Activated naive CD4-positive, alpha-beta T cell treated with anti-CD3 and anti-CD28 coated beads, Interleukin-2, amount 50 U/mL, for 72 hours (primary cell): ENCODE data around the gene MACROD2. TPM values are rescaled to one million over a fixed set of nuclear protein-coding genes. Genes with fewer than 3 reads are reported as not detected.
"Not testable (repeated sequence)": the region's sequence is repeated elsewhere in the genome, so short reads cannot be mapped to it uniquely, and the experiment has no call there.

Experiments
- ATAC-seq, 2 donors: fragments of 150-1000 bp; cut with Tn5 transposase; 2 replicates each; pipeline ENCODE4 v1.10.0; 2021; ENCODE audit warnings: mild to moderate bottlenecking in 2 of 2, moderate library complexity in 2 of 2
- DNase-seq, 2 donors: peaks; one replicate each; pipeline ENCODE4 v3.0.0; 2021 to 2022; ENCODE audit warnings: low spot score in 2 of 2
- H3K27ac Mint-ChIP-seq, 2 donors: one replicate each; pipeline ENCODE4 v1.8.0; 2022; ENCODE audit warnings: mild to moderate bottlenecking in 2 of 2, mixed read lengths in 2 of 2
- H3K36me3 Mint-ChIP-seq, 2 donors: one replicate each; pipeline ENCODE4 v1.8.0; 2022; ENCODE audit warnings: mixed read lengths in 2 of 2
- H3K9me3 Mint-ChIP-seq, 2 donors: one replicate each; pipeline ENCODE4 v1.8.0; 2022; ENCODE audit warnings: mixed read lengths in 2 of 2
- total RNA-seq, 2 donors: library from RNA; stranded (reverse); gene quantifications; one replicate each; pipeline ENCODE4 v1.2.3, GENCODE V29; 2022

The MACROD2 gene
- total RNA-seq, 2 donors from 2014 or later: not detected

DNA sequence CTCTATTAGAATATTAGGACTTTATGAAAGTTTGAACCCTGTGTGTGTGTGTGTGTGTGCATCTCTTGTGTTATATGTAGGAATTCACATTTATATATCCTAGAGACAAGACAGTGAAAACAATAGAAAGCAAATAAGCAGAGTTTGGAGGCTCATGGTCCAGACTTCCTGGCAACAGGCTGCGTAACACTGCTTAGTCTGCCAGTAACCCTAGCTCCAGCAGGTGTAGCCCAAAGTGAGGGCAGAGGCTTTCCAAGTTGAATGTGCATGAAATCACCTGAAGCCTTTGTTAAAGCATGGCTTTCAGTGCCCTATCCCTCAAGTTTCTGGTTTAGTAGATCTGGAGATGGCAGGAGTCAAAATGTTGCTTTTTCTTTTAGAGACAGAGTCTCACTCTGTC lies 2008.0 kb downstream of the MACROD2 start:
- H3K9me3 Mint-ChIP-seq: peaks cover 10 to 25% of the 10 kb centered on the region in 2 donors
- peaks cover 0 to 8% of the 10 kb centered on the region in 2 donors for H3K36me3 Mint-ChIP-seq
- no peak overlapping the region for H3K27ac Mint-ChIP-seq
- no peak for ATAC-seq
- DNase-seq: no peak

DNA sequence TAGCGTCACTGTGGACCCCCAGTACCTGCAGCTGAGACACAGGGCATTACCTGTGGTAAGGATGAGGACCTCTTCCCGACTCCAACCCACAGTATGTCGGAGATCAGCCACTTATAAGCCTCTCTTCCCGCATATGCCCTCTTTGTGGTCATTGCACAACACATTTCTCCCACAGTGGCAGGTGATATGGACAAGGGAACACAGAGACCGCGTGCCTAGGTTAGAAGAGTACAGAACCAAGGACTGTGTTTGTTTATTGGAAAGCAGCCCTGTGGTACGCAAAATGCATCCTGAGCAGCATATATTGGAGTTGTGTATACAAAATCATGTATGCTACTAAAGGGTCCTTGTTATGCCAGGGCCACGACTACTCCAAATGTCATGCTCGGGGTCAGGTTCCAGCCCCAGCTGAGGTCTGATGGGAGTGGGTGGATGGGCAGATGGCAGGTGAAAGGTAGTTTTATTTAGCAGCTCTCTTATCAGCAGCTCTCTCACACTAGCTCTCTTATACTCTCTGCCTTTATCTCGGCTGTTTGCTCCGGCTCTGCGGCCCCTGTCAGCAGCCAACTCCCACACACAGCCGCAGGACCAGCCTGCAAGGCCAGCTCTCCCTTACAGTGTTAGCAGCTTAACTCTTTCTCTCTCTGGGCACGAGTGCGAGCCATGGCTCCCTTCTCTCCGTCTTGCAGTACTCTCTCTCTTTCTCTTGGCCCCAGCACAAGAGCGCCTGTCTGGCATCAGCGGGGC lies 2009.0 kb downstream of the MACROD2 start:
- DNase-seq: no peak
- no peak for ATAC-seq
- Mint-ChIP-seq H3K27ac (no peak overlapping the region), H3K9me3 (peaks cover 10 to 22% of the 10 kb centered on the region in 2 donors), H3K36me3 (peaks cover 0 to 8% of the 10 kb centered on the region in 2 donors)

DNA sequence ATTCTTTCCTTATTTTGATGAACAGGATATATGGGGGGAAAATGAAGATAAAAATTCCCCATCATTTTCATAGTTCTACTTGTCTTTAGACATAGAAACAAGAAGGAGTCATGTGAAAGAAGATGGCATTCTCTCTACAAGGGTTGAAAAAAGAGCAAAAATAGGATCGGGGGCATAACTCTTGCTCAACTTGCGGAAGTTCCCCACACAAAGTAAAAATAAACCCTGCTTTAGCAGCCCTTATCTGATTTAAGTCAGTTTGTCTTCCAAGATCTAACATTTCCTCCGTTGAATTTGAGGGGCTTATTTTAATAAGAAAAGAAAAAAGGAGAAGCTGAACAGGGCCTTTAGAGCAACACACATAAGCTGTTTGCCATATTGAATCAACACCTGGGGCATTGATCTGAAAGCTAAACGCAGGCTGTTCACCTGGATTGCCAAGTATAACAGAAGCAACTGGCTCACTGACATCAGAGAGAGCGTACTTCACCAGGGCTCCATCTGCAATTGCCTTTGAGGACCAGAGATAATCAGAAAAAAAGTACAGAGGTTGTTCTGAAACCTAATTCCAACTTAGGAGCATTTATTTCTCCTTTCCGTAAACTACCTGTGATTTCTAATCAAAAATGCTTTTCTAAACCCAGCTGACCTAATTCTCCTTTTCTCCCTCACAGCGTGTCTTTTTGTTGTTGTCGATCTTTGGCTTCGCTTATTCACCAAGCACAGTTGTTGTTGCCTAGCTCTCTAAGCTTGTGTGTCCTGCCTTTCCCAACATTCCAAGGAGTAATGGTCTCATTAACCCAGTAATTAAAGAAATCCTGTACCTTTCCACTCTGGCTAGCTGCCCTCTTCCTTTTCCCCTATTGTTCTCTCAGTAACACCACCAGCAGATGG lies 2010.0 kb downstream of the MACROD2 start:
- H3K27ac Mint-ChIP-seq: no peak overlapping the region
- peaks cover 10 to 15% of the 10 kb centered on the region in 2 donors for H3K9me3 Mint-ChIP-seq
- DNase-seq (no peak), ATAC-seq (no peak)
- peaks cover 0 to 5% of the 10 kb centered on the region in 2 donors for H3K36me3 Mint-ChIP-seq

DNA sequence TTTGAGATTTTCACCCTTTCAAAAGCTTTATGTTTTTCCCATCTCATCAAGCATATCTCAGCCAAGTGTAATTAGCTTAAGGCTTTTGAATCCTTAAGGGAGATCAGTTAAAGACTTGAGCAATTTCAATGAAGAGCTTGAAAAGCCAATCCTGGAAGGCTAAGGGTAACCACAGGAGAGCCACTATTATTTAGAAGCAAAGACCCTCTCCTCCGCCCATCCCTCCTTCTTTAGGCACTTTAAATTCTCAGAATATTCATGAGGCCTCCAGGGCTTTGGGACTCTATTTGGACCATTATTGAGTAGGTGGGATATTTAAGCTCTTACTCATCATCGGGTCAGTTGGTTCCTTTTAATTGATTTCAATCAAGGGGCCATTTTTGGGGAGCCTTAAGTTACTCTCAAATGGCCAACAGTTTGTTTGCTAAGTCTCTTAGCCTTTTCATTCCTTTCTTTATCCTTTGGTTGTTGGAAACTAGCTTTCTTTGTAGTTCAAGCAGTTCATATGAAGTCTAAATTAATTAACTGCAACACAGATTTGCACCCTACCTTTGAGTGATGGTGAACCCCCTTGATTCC lies 2010.7 kb downstream of the MACROD2 start:
- no peak overlapping the region for H3K27ac Mint-ChIP-seq
- peaks cover 10 to 12% of the 10 kb centered on the region in 2 donors for H3K9me3 Mint-ChIP-seq
- DNase-seq: no peak
- H3K36me3 Mint-ChIP-seq: no peaks in the 10 kb centered on the region
- no peak for ATAC-seq

DNA sequence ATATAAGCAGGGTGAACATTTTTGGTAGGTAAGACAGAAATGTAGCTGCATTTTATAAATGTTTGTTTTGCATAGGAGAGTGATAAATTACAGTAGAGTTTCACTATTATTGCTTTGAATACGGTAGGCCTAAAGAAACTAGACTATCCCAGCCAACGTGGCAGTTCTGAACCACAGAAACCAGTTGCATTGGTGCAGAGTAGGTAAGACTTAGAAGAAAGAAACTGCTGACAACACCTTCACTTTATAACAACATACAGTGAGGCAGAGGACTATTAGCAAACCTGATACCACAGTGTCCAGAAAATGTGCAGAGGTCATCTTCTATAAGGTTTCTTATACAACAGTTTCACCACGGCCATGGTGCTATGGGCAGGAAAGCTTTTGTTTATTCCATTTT lies 2011.8 kb downstream of the MACROD2 start:
- Mint-ChIP-seq H3K9me3 (peaks cover 8 to 10% of the 10 kb centered on the region in 2 donors), H3K27ac (no peak overlapping the region), H3K36me3 (no peaks in the 10 kb centered on the region)
- DNase-seq (no peak), ATAC-seq (no peak)

DNA sequence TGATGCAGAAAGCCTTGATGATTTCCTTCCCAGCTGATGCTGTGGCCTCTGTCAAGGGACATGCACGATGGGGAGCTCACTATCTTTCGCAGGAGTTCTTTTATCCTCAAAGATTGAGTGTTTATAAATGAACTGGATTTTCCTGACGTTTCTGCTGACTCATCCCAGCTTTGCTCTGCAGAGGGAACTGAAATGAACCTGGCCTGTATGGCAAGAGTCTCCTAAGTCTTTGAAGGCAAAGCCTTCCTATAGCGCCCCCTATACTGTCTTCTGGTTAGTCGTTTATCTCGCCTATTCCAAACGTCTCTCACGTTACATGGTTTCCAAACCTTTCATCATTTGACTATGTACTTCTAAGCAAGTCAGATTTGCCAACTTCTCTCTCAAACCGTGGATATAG lies 2012.6 kb downstream of the MACROD2 start:
- peaks cover 5 to 13% of the 10 kb centered on the region in 2 donors for H3K9me3 Mint-ChIP-seq
- H3K36me3 Mint-ChIP-seq: no peaks in the 10 kb centered on the region
- DNase-seq (no peak), ATAC-seq (no peak)
- H3K27ac Mint-ChIP-seq: no peak overlapping the region

DNA sequence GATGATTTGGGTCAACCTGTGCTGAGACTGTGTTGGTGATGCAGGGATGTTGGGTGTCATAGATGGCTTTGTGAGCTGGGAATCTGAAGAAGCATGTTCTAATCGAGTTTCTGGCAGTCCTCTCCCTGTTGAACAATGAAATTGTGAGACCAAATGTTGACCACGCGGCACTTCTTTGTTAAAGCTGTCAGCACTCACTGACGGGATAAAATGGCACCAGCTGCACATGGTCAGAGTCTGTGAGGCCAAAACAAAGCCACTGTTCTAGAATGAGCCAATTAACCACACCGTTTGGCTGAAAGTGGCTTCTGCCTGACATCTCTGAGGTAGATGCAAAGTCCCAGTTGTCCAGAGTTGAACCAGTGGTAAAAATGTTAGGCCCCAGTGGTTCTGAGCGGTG lies 2015.7 kb downstream of the MACROD2 start:
- DNase-seq (no peak), ATAC-seq (no peak)
- Mint-ChIP-seq H3K27ac (no peak overlapping the region), H3K36me3 (no peaks in the 10 kb centered on the region), H3K9me3 (peaks cover 0 to 8% of the 10 kb centered on the region in 2 donors)

DNA sequence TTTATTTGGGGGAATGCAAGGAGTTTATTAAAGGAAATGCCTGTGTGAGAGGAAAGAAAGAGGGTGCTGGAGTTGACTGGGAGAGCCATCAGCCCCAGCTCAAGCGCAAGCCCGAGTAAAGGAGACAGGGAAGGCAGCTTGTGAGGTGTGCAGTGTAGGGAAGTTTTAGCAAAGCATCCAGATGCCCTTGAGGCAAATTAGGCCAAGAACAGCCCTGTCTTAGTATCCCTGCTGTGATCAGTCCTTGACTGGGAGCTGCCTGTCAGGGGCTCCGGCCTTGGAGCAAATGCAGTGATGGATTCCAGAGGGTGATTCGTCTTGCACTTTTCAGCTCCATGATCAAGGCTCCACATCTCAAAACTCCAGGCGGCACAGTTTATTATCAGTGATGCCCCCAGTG lies 2016.2 kb downstream of the MACROD2 start:
- no peak for ATAC-seq
- H3K27ac Mint-ChIP-seq: no peak overlapping the region

DNA sequence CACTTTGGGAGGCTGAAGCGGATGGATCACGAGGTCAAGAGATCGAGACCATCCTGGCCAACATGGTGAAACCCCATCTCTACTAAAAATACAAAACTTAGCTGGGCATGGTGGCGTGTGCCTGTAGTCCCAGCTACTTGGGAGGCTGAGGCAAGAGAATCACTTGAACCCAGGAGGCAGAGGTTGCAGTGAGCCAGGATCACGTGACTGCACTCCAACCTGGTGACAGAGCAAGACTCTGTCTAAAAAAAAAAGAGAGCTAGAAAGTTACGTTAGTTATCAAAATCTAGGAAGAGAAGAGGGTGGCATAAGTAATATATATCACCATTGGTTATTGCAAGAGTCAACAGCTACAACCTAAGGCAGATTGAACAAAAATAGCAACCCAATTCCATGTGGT lies 2017.6 kb downstream of the MACROD2 start:
- not testable (repeated sequence) for ATAC-seq, DNase-seq, H3K27ac Mint-ChIP-seq, H3K36me3 Mint-ChIP-seq
- H3K9me3 Mint-ChIP-seq: peaks cover 12 to 13% of the 10 kb centered on the region in 2 donors

More for the DNA sequence above, 2016.2 kb downstream of the MACROD2 start:
- H3K9me3 Mint-ChIP-seq: peaks cover 0 to 8% of the 10 kb centered on the region in 2 donors
- no peaks in the 10 kb centered on the region for H3K36me3 Mint-ChIP-seq
- DNase-seq: no peak

DNA sequence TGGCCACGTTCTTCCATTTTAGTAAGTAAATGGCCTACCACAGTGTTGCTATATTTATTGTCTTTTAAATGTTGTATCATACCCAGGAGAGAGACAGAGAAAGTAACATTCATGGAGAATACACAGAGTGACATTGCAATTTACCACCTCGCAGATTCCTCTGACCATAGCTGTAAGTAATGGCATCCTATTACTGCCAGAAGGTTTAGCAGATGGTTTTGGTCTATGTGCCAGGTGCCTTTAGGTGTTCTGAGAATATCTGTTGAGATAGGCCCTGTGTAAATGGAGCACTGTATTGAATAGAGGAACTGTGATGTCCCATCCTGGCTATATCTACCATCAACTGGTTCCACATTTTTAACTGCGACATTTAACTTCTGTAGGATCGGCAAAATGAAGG lies 2018.3 kb downstream of the MACROD2 start:
- DNase-seq (no peak), ATAC-seq (no peak)
- H3K36me3 Mint-ChIP-seq: no peaks in the 10 kb centered on the region
- H3K27ac Mint-ChIP-seq: no peak overlapping the region
- H3K9me3 Mint-ChIP-seq: peaks cover 13% of the 10 kb centered on the region in 2 donors

DNA sequence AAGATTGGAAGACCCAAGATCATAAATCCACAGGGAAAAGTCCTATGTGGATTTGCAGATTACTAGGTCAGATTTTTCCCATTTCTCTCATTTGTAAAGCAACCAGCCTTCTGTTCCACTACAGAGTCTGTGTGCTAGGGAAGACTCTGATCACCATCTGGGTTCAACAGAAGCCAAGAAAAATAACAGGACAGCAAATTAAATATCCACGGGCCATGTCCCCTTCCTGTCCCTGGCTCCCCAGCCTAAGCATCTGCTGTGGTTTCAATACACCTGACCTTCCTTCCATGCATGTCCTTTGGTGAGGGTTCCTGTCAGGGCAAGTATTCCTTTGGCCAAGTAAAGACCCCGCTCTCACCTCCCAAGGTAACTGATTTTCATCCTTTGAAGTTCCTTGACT lies 2019.1 kb downstream of the MACROD2 start:
- Mint-ChIP-seq H3K9me3 (peaks cover 13 to 14% of the 10 kb centered on the region in 2 donors), H3K36me3 (no peaks in the 10 kb centered on the region), H3K27ac (no peak overlapping the region)
- ATAC-seq: no peak
- no peak for DNase-seq

DNA sequence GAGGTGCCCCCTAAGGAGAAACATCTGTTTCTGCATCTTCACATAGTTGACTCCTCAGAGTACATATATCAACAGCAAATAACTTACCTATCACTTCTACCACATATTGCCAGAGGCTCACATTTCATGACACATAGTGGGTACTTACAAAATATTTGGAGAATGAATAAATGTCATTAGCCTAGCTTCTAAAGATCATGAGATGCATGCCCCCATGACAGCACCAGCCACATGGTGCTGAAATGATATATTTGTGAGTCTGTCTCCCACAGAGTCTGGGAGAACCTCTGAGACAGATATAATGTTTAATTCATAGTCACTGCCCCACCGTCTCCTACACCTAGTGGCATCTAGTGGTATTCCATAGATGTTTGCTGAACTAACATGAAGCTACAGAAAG lies 2022.3 kb downstream of the MACROD2 start:
- H3K9me3 Mint-ChIP-seq: peaks cover 11 to 13% of the 10 kb centered on the region in 2 donors
- no peak overlapping the region for H3K27ac Mint-ChIP-seq
- H3K36me3 Mint-ChIP-seq: no peaks in the 10 kb centered on the region
- no peak for ATAC-seq
- no peak for DNase-seq

DNA sequence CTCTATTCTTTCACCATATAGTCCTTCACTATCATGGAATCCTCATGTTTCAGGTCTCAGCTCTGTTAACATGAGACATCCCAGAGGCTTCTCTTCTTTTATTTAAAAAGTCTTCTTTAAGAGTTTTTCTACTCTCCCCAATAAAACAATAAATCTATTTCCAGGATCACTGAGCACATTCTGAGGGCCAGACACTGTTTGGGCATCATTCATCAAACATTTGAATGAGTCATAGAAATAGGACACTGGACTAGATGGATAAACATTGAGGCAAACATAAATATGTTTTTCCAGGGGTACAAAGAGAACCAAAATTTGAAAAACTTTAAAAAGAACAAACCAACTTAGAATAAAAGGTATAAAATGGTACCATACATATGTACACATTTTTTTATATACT lies 2023.6 kb downstream of the MACROD2 start:
- no peak for ATAC-seq
- Mint-ChIP-seq H3K36me3 (no peaks in the 10 kb centered on the region), H3K27ac (no peak overlapping the region), H3K9me3 (peaks cover 10 to 13% of the 10 kb centered on the region in 2 donors)
- no peak for DNase-seq

DNA sequence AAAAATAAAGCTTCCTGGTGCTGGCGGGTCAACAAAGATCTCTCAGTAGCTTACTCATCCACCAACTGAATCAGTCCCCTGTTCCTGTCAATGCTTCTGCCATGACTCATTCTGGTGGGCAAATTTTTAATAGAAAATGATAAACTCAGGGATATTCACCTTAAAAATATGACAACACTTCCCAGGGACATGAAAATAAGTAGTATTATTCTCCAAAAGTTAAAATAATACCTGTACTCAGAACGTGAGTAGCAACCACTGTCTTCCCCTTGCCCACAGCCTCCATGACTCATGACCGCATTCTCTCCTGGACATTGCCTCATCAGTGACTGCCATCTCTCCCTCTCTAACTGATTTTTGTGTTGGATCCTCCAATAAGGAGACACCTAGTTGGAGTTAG lies 2025.7 kb downstream of the MACROD2 start:
- ATAC-seq (no peak), DNase-seq (no peak)
- peaks cover 10 to 13% of the 10 kb centered on the region in 2 donors for H3K9me3 Mint-ChIP-seq
- no peak overlapping the region for H3K27ac Mint-ChIP-seq
- H3K36me3 Mint-ChIP-seq: no peaks in the 10 kb centered on the region

DNA sequence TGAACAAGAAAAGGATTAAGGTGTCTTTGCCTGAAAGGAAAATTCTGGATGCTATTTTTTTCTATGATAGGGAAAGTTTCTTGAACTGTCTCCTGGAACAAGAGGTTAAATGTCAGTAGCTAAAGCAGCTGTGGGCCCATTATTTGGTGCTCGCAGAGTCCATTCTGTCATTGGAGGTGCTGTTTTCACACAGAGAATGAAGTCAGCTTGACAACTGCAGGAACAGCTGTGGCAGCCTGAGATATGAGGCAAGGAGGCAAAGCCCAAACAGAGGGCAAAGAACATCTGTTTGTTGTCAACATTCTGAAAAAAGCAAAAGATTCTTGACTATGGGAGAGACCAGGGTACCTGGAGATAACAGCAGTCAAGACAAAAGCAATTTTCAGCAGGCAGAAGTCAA lies 2029.8 kb downstream of the MACROD2 start:
- DNase-seq (no peak), ATAC-seq (no peak)
- H3K9me3 Mint-ChIP-seq: peaks cover 0 to under 1% of the 10 kb centered on the region in 2 donors
- H3K27ac Mint-ChIP-seq: no peak overlapping the region
- H3K36me3 Mint-ChIP-seq: no peaks in the 10 kb centered on the region

DNA sequence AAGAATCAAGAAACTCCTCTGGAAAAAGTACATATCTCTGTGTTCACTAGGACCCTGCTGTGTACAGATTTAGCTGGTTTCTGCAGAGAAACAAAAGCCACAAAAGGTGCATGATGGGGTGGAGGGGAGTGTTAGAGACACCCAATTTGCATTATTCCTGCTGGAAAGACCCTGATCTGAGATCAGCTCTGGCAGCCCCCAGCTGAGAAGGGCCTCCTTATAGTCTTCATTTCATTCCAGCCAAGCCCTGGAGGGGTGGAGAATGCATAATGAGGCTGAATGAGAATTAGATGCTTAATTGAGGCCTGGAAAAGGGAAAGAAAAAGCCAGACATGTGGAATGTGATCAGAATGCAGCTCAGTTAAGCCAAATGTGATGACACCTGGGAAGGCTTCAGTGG lies 2032.4 kb downstream of the MACROD2 start:
- DNase-seq (no peak), ATAC-seq (no peak)
- H3K27ac Mint-ChIP-seq: no peak overlapping the region
- H3K9me3 Mint-ChIP-seq: peaks cover 0 to 5% of the 10 kb centered on the region in 2 donors
- H3K36me3 Mint-ChIP-seq: no peaks in the 10 kb centered on the region

DNA sequence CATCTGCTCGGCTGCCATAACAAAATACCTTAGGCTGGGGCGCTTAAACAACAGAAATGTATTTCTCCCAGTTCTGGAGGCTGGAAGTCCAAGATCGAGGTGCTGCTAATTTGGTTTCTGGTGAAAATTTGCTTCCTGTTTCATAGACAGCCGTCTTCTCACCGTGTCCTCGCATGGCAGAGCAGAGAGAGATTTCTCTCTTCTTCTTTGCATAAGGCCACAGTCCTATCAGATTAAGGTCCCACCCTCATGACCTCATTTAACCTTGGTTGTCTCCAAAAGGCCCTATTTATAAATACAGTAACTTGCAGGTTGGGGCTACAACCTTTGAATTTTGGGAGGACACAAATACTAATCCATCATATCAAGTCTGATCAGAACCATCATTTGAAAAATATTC lies 2033.6 kb downstream of the MACROD2 start:
- no peaks in the 10 kb centered on the region for H3K36me3 Mint-ChIP-seq
- ATAC-seq: no peak

More for the DNA sequence above, 2033.6 kb downstream of the MACROD2 start:
- H3K9me3 Mint-ChIP-seq: peaks cover 0 to 5% of the 10 kb centered on the region in 2 donors
- H3K27ac Mint-ChIP-seq: no peak overlapping the region
- no peak for DNase-seq
